Astrocyte (in vitro differentiated cells and primary cell): Measurements from ENCODE around the gene SLC25A26. TPM values are rescaled to one million over a fixed set of nuclear protein-coding genes. Genes with fewer than 3 reads are reported as not detected.
"Not testable (repeated sequence)": the region's sequence is repeated elsewhere in the genome, so short reads cannot be mapped to it uniquely, and the experiment has no call there.

Source experiments
- DNase-seq: peaks from one replicate; pipeline ENCODE4 v3.0.0-alpha.2; 2010; ENCODE audit warnings: low read depth
- FAIRE-seq: peaks from 2 replicates; lab custom pipeline; 2011; peaks lifted over from hg19 to GRCh38; lab: Jason Lieb, UNC
- H2AFZ ChIP-seq: 2 replicates; pipeline ENCODE4 v1.6.0; 2012; ENCODE audit warnings: low read depth, low read length, inconsistent platforms
- H3K27ac ChIP-seq: 2 replicates; pipeline ENCODE4 v1.5.1; 2011; ENCODE audit warnings: low read depth, low read length, inconsistent platforms
- H3K27me3 ChIP-seq: 2 replicates; pipeline ENCODE4 v1.6.0; 2011; ENCODE audit warnings: low read length, inconsistent platforms; ENCODE audit not compliant: insufficient read depth
- H3K36me3 ChIP-seq: 2 replicates; pipeline ENCODE4 v1.5.1; 2011; ENCODE audit warnings: low read length, inconsistent platforms; ENCODE audit not compliant: insufficient read depth
- H3K4me1 ChIP-seq: 2 replicates; pipeline ENCODE4 v1.5.1; 2011; ENCODE audit warnings: low read length, inconsistent platforms; ENCODE audit not compliant: insufficient read depth
- H3K4me2 ChIP-seq: 2 replicates; pipeline ENCODE4 v1.6.0; 2012; ENCODE audit warnings: low read length, inconsistent platforms
- H3K4me3 ChIP-seq: 2 replicates; pipeline ENCODE4 v1.5.1; 2011; ENCODE audit warnings: low read depth, mild to moderate bottlenecking, low read length, inconsistent platforms; ENCODE audit not compliant: insufficient read depth
- H3K79me2 ChIP-seq: 2 replicates; pipeline ENCODE4 v1.6.0; 2012; ENCODE audit warnings: mild to moderate bottlenecking, low read length, inconsistent platforms; ENCODE audit not compliant: insufficient read depth
- H3K9ac ChIP-seq: 2 replicates; pipeline ENCODE4 v1.6.0; 2012; ENCODE audit warnings: mild to moderate bottlenecking, low read length, inconsistent platforms
- H3K9me3 ChIP-seq: 2 replicates; pipeline ENCODE4 v1.5.1; 2012; ENCODE audit warnings: low read depth, mild to moderate bottlenecking, low read length, inconsistent platforms; ENCODE audit not compliant: insufficient read depth
- H4K20me1 ChIP-seq: 2 replicates; pipeline ENCODE4 v1.6.0; 2012; ENCODE audit warnings: low read length, inconsistent platforms; ENCODE audit not compliant: insufficient read depth
- H3K27ac Mint-ChIP-seq: one replicate; pipeline ENCODE4 v1.8.0; 2021; ENCODE audit warnings: mild to moderate bottlenecking, mixed read lengths; ENCODE audit not compliant: unreplicated experiment
- H3K27me3 Mint-ChIP-seq: one replicate; pipeline ENCODE4 v1.8.0; 2021; ENCODE audit warnings: low read depth, mixed read lengths; ENCODE audit not compliant: unreplicated experiment
- H3K36me3 Mint-ChIP-seq: one replicate; pipeline ENCODE4 v1.8.0; 2021; ENCODE audit warnings: low read depth, mixed read lengths; ENCODE audit not compliant: unreplicated experiment
- H3K4me1 Mint-ChIP-seq: one replicate; pipeline ENCODE4 v1.8.0; 2021; ENCODE audit warnings: low read depth, mixed read lengths; ENCODE audit not compliant: unreplicated experiment
- H3K4me3 Mint-ChIP-seq: one replicate; pipeline ENCODE4 v1.8.0; 2021; ENCODE audit warnings: mild to moderate bottlenecking, moderate library complexity, mixed read lengths; ENCODE audit not compliant: unreplicated experiment
- H3K9me3 Mint-ChIP-seq: one replicate; pipeline ENCODE4 v1.8.0; 2021; ENCODE audit warnings: mild to moderate bottlenecking, mixed read lengths; ENCODE audit not compliant: unreplicated experiment
- EZH2 ChIP-seq: IDR thresholded peaks from 2 replicates; pipeline ENCODE4 v1.6.1; 2012; ENCODE audit warnings: mild to moderate bottlenecking, low read length, inconsistent platforms; ENCODE audit not compliant: insufficient read depth
- total RNA-seq: library from RNA; stranded (reverse); gene quantifications from 2 replicates; pipeline ENCODE4 v1.2.1, GENCODE V29; 2021
- TF ChIP-seq, protein P1 (sequence below): IDR thresholded peaks from 2 replicates; pipeline ENCODE4 v1.5.1; 2011; ENCODE audit warnings: low read depth, mild to moderate bottlenecking, inconsistent platforms, low read length, moderate library complexity; ENCODE audit not compliant: insufficient read depth

Gene SLC25A26
- total RNA-seq, 1 donor from 2014 or later = 17.9 TPM

DNA sequence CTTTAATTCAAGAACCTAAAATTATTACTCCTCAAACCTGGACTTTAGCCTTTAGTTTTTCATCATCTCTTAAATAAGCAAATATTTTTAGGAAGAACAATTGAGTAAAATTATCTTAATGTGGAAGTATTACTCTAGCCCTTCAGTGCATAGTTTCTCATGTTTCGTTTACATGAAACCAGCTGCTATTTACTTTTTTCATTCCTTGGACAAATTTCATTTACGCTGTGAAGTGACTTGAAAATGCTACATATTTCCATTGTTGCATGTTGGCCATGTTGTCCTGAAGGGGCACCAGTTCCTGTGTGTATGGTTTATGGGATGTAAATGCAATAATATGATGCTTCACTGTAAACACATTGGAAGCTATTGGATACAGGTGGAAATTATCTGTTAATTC lies 49.9 kb downstream of the SLC25A26 start:
- Histone ChIP-seq H3K9me3 (no peaks in the 10 kb centered on the region), H3K4me3 (no peak overlapping the region), H3K79me2 (no peaks in the 10 kb centered on the region), H2AFZ (no peak overlapping the region), H4K20me1 (no peaks in the 10 kb centered on the region), H3K36me3 (no peaks in the 10 kb centered on the region), H3K9ac (no peak overlapping the region), H3K4me2 (no peak overlapping the region), H3K27me3 (no peaks in the 10 kb centered on the region), H3K4me1 (no peaks in the 10 kb centered on the region), H3K27ac (no peak overlapping the region)
- no peak for FAIRE-seq
- TF ChIP-seq, protein P1, sequence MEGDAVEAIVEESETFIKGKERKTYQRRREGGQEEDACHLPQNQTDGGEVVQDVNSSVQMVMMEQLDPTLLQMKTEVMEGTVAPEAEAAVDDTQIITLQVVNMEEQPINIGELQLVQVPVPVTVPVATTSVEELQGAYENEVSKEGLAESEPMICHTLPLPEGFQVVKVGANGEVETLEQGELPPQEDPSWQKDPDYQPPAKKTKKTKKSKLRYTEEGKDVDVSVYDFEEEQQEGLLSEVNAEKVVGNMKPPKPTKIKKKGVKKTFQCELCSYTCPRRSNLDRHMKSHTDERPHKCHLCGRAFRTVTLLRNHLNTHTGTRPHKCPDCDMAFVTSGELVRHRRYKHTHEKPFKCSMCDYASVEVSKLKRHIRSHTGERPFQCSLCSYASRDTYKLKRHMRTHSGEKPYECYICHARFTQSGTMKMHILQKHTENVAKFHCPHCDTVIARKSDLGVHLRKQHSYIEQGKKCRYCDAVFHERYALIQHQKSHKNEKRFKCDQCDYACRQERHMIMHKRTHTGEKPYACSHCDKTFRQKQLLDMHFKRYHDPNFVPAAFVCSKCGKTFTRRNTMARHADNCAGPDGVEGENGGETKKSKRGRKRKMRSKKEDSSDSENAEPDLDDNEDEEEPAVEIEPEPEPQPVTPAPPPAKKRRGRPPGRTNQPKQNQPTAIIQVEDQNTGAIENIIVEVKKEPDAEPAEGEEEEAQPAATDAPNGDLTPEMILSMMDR = no peak
- TF ChIP-seq EZH2 = no peak
- DNase-seq = no peak
- no peak overlapping the region for H3K4me3 Mint-ChIP-seq
- H3K27ac Mint-ChIP-seq = no peak overlapping the region
- no peaks in the 10 kb centered on the region for H3K27me3 Mint-ChIP-seq
- H3K9me3 Mint-ChIP-seq = no peaks in the 10 kb centered on the region
- H3K4me1 Mint-ChIP-seq = no peaks in the 10 kb centered on the region
- peaks cover 4% of the 10 kb centered on the region for H3K36me3 Mint-ChIP-seq

DNA sequence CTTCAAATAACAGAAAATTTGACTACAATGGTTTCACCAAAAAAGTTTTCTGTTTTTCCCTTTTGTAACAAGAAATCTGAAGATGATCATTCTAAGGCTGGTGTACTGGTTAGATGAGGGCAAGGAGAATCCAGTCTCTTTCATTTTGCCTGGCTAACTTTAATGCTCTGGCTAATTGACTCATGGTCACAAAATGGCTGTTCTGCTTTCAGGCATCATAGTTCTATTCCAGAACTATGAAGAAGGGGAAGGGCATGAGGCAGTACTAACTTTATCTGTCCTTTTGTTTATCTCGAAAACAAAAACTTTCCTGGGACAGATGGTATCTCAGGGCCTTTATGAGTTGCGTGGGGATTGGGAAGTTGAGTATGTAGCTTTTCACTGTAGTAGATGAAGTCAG lies 50.4 kb downstream of the SLC25A26 start:
- Histone ChIP-seq H3K4me2 (no peak overlapping the region), H3K27ac (no peak overlapping the region), H3K36me3 (no peaks in the 10 kb centered on the region), H3K79me2 (no peaks in the 10 kb centered on the region), H3K4me1 (no peaks in the 10 kb centered on the region), H3K9me3 (no peaks in the 10 kb centered on the region), H3K4me3 (no peak overlapping the region), H2AFZ (no peak overlapping the region), H3K27me3 (no peaks in the 10 kb centered on the region), H4K20me1 (no peaks in the 10 kb centered on the region), H3K9ac (no peak overlapping the region)
- FAIRE-seq (no peak), DNase-seq (no peak)
- Mint-ChIP-seq H3K9me3 (no peaks in the 10 kb centered on the region), H3K4me1 (no peaks in the 10 kb centered on the region), H3K36me3 (peaks cover 4% of the 10 kb centered on the region), H3K4me3 (no peak overlapping the region), H3K27me3 (no peaks in the 10 kb centered on the region), H3K27ac (no peak overlapping the region)
- no peak for TF ChIP-seq EZH2
- TF ChIP-seq, protein P1 = no peak

DNA sequence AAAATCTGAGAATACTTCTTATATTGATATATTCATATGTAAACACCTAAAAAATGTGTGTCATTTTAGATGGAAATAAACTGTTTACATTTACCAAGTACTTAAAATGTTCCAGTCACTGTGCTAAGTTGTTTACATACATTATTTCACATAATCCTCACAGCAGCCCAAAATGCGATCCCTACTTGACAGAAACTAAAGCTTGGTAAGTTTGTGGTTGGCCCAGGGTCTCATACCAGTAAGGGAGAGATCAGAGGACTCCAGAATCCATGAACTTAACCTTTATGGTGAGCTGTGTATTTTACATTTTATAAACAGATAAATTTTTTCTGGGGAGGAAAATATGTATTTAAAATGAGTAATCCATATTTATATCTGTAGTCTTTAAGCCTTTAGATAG lies 51.2 kb downstream of the SLC25A26 start:
- Mint-ChIP-seq H3K4me1 (no peaks in the 10 kb centered on the region), H3K27ac (no peak overlapping the region), H3K9me3 (no peaks in the 10 kb centered on the region), H3K27me3 (no peaks in the 10 kb centered on the region), H3K36me3 (peaks cover 4% of the 10 kb centered on the region), H3K4me3 (no peak overlapping the region)
- no peak for FAIRE-seq
- H4K20me1 ChIP-seq = no peaks in the 10 kb centered on the region
- no peak for DNase-seq
- H3K9me3 ChIP-seq = no peaks in the 10 kb centered on the region
- H3K4me2 ChIP-seq = no peak overlapping the region
- no peaks in the 10 kb centered on the region for H3K4me1 ChIP-seq
- TF ChIP-seq EZH2 = no peak
- TF ChIP-seq, protein P1 = no peak
- no peak overlapping the region for H3K9ac ChIP-seq
- H3K27me3 ChIP-seq = no peaks in the 10 kb centered on the region
- no peaks in the 10 kb centered on the region for H3K36me3 ChIP-seq
- no peak overlapping the region for H2AFZ ChIP-seq
- H3K4me3 ChIP-seq = no peak overlapping the region
- H3K79me2 ChIP-seq = no peaks in the 10 kb centered on the region
- H3K27ac ChIP-seq = no peak overlapping the region

DNA sequence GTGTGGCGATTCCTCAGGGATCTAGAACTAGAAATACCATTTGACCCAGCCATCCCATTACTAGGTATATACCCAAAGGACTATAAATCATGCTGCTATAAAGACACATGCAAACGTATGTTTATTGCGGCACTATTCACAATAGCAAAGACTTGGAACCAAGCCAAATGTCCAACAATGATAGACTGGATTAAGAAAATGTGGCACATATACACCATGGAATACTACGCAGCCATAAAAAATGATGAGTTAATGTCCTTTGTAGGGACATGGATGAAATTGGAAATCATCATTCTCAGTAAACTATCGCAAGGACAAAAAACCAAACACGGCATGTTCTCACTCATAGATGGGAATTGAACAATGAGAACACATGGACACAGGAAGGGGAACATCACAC lies 54.0 kb downstream of the SLC25A26 start:
- H3K4me3 Mint-ChIP-seq, H3K27ac Mint-ChIP-seq, H3K79me2 ChIP-seq, H2AFZ ChIP-seq, H4K20me1 ChIP-seq, H3K27me3 Mint-ChIP-seq, H3K9me3 Mint-ChIP-seq, H3K4me3 ChIP-seq, DNase-seq, H3K9ac ChIP-seq, H3K36me3 ChIP-seq, H3K4me1 ChIP-seq, FAIRE-seq, H3K36me3 Mint-ChIP-seq, H3K27me3 ChIP-seq, H3K9me3 ChIP-seq, H3K27ac ChIP-seq, H3K4me2 ChIP-seq: not testable (repeated sequence)
- H3K4me1 Mint-ChIP-seq = peaks cover 11% of the 10 kb centered on the region
